Muscle layer of colon (tissue), 2 donors: ENCODE results near the gene MEX3A.

Source experiments
- H3K27ac ChIP-seq: one replicate; pipeline ENCODE4 v1.7.0; 2013; ENCODE audit warnings: low read depth, mild to moderate bottlenecking, low read length, moderate library complexity
- H3K27me3 ChIP-seq, 2 donors: one replicate each; pipeline ENCODE4 v1.7.0; 2013; ENCODE audit warnings: low read length in 2 of 2, mild to moderate bottlenecking in 2 of 2; ENCODE audit not compliant: insufficient read depth in 2 of 2, control insufficient read depth in 1 of 2
- H3K36me3 ChIP-seq: one replicate; pipeline ENCODE4 v1.7.0; 2013; ENCODE audit warnings: mild to moderate bottlenecking, low read length; ENCODE audit not compliant: insufficient read depth
- H3K4me1 ChIP-seq: one replicate; pipeline ENCODE4 v1.7.0; 2013; ENCODE audit warnings: mild to moderate bottlenecking, low read length; ENCODE audit not compliant: insufficient read depth
- H3K4me3 ChIP-seq, 2 donors: one replicate each; pipeline ENCODE4 v1.7.0; 2013; ENCODE audit warnings: low read length in 2 of 2, low read depth in 1 of 2, mild to moderate bottlenecking in 1 of 2, moderate library complexity in 1 of 2
- H3K9ac ChIP-seq: one replicate; pipeline ENCODE4 v1.7.0; 2013; ENCODE audit warnings: low read length
- H3K9me3 ChIP-seq: one replicate; pipeline ENCODE4 v1.7.0; 2013; ENCODE audit warnings: mild to moderate bottlenecking, low read length
- donor health status: abdominal sarcoma.
- donor health status: Adenocarcinoma of cecum.

The MEX3A gene

GRCh38 chr1:156115514-156116374 is 33.5 kb upstream of the MEX3A start:
- Histone ChIP-seq H3K27ac (peak overlapping the region; percentile 100), H3K4me1 (peaks cover 50% of the 10 kb centered on the region), H3K36me3 (peaks cover 11% of the 10 kb centered on the region)

GRCh38 chr1:156114919-156115513 is 32.8 kb upstream of the MEX3A start:
- H3K36me3 ChIP-seq: peaks cover 4% of the 10 kb centered on the region
- H3K27me3 ChIP-seq: no peaks in the 10 kb centered on the region
- H3K9ac ChIP-seq: peak overlapping the region; percentile 100
- H3K4me1 ChIP-seq: peaks cover 43% of the 10 kb centered on the region
- peak overlapping the region; percentile 100 for H3K27ac ChIP-seq
- H3K9me3 ChIP-seq: no peaks in the 10 kb centered on the region
- H3K4me3 ChIP-seq: peak overlapping the region; percentile 100

More at GRCh38 chr1:156115514-156116374, 33.5 kb upstream of the MEX3A start:
- Histone ChIP-seq H3K9me3 (no peaks in the 10 kb centered on the region), H3K9ac (peak overlapping the region; percentile 100), H3K4me3 (peak overlapping the region; percentile 100), H3K27me3 (no peaks in the 10 kb centered on the region)

- Histone ChIP-seq H3K4me1 (peaks cover 36% of the 10 kb centered on the region), H3K9ac (peak within 1 kb of the TSS; percentile 100), H3K4me3 (peak within 1 kb of the TSS; percentile 100), H3K36me3 (no peaks in the 10 kb centered on the region), H3K9me3 (no peaks in the 10 kb centered on the region), H3K27ac (peak within 1 kb of the TSS; percentile 100), H3K27me3 (no peaks in the 10 kb centered on the region)
Observed at GRCh38 chr1:156114101-156114918, 32.0 kb upstream of the MEX3A start, which contains the start of gene LMNA. Gene LMNA (plus strand): TSS chr1:156114711. CDS start chr1:156114919, 208 bp downstream.

GRCh38 chr1:156113282-156113950 is 31.2 kb upstream of the MEX3A start:
- H3K4me1 ChIP-seq: peaks cover 29% of the 10 kb centered on the region
- no peaks in the 10 kb centered on the region for H3K36me3 ChIP-seq
- peak overlapping the region; percentile 100 for H3K27ac ChIP-seq
- H3K9ac ChIP-seq: no peak overlapping the region
- H3K9me3 ChIP-seq: no peaks in the 10 kb centered on the region
- H3K4me3 ChIP-seq: peak overlapping the region in 1 of 2 donors; percentile 100
- H3K27me3 ChIP-seq: no peaks in the 10 kb centered on the region

GRCh38 chr1:156112276-156113137 is 30.2 kb upstream of the MEX3A start:
- Histone ChIP-seq H3K4me3 (no peak overlapping the region), H3K27ac (peak overlapping the region; percentile 44), H3K9ac (no peak overlapping the region), H3K36me3 (no peaks in the 10 kb centered on the region), H3K27me3 (no peaks in the 10 kb centered on the region), H3K9me3 (no peaks in the 10 kb centered on the region), H3K4me1 (peaks cover 21% of the 10 kb centered on the region)

- no peak overlapping the region for H3K9ac ChIP-seq
- no peaks in the 10 kb centered on the region for H3K9me3 ChIP-seq
- H3K4me3 ChIP-seq: no peak overlapping the region
- peak overlapping the region; percentile 44 for H3K27ac ChIP-seq
- H3K27me3 ChIP-seq: no peaks in the 10 kb centered on the region
- H3K4me1 ChIP-seq: peaks cover 30% of the 10 kb centered on the region
- H3K36me3 ChIP-seq: no peaks in the 10 kb centered on the region
Observed at GRCh38 chr1:156111355-156111962, 29.2 kb upstream of the MEX3A start.

- Histone ChIP-seq H3K36me3 (no peaks in the 10 kb centered on the region), H3K9ac (no peak overlapping the region), H3K9me3 (no peaks in the 10 kb centered on the region), H3K4me1 (peaks cover 38% of the 10 kb centered on the region), H3K4me3 (no peak overlapping the region), H3K27ac (no peak overlapping the region), H3K27me3 (no peaks in the 10 kb centered on the region)
Observed at GRCh38 chr1:156110252-156110651, 28.0 kb upstream of the MEX3A start.

- H3K9ac ChIP-seq: no peak overlapping the region
- no peaks in the 10 kb centered on the region for H3K9me3 ChIP-seq
- H3K27me3 ChIP-seq: no peaks in the 10 kb centered on the region
- H3K4me1 ChIP-seq: peaks cover 47% of the 10 kb centered on the region
- H3K27ac ChIP-seq: peak overlapping the region; percentile 41
- H3K36me3 ChIP-seq: no peaks in the 10 kb centered on the region
- H3K4me3 ChIP-seq: no peak overlapping the region
Observed at GRCh38 chr1:156108664-156109241, 26.5 kb upstream of the MEX3A start.

GRCh38 chr1:156108057-156108456 is 25.8 kb upstream of the MEX3A start:
- Histone ChIP-seq H3K9me3 (no peaks in the 10 kb centered on the region), H3K27me3 (no peaks in the 10 kb centered on the region), H3K4me3 (no peak overlapping the region), H3K9ac (no peak overlapping the region), H3K4me1 (peaks cover 47% of the 10 kb centered on the region), H3K36me3 (no peaks in the 10 kb centered on the region), H3K27ac (no peak overlapping the region)
